Tibial nerve (tissue), 4 donors: ENCODE measurements around the gene CCDC47.

Source experiments
- CTCF ChIP-seq, 5 experiments: fragments of 200-600 bp in 3 of 5; fragments of 450-650 bp in 2 of 5; sonication (generic) in 3 of 5; IDR thresholded peaks; one replicate each; pipeline ENCODE4 v1.5.1; 2016 to 2019; ENCODE audit warnings: antibody characterized with exemption in 5 of 5, mild to moderate bottlenecking in 3 of 5, moderate library complexity in 2 of 5
- EP300 ChIP-seq, 2 donors: sonication (generic); formaldehyde crosslinking; IDR thresholded peaks; one replicate each; pipeline ENCODE4 v1.6.1; 2017; ENCODE audit warnings: antibody characterized with exemption in 2 of 2, mild to moderate bottlenecking in 1 of 2

DNA sequence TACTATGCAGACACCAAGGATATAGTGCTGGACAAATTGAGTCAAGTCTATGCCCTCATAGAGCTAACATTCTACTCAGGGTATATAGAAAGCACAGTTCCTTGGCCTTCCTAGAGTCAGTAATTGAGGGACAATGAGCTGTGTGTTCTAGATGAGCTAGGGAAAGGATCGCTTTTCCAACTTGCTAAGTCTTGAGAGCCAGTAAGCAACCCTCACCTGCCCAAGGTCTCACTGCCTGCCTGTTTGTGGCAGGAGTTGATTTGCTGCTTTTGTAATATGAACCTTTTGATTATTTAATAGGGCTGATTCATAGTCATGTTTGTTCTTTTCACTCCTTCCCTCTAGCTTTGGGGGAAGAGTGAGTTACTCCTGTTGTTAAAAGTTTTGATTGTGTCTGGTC lies 7.1 kb upstream of the CCDC47 start:
- TF ChIP-seq CTCF (IDR thresholded peaks at IDR 0.05) = no peak
- no peak for TF ChIP-seq EP300 (IDR thresholded peaks at IDR 0.05)
